Endodermal cell (in vitro differentiated cells): ENCODE measurements around the gene CXXC5. TPM values are rescaled to one million over a fixed set of nuclear protein-coding genes. Genes with fewer than 3 reads are reported as not detected.

ENCODE experiments used
- DNase-seq: peaks from one replicate; pipeline ENCODE4 v3.0.0-alpha.2; 2017
- H3K27ac ChIP-seq: 2 replicates; pipeline ENCODE4 v1.5.1; 2013; ENCODE audit warnings: mild to moderate bottlenecking, low read depth, low read length, moderate library complexity
- H3K27me3 ChIP-seq: 2 replicates; pipeline ENCODE4 v1.6.1; 2013; ENCODE audit warnings: mild to moderate bottlenecking, low read length, moderate library complexity; ENCODE audit not compliant: insufficient read depth, control insufficient read depth, poor library complexity, severe bottlenecking
- H3K36me3 ChIP-seq: 2 replicates; pipeline ENCODE4 v1.7.0; 2013; ENCODE audit warnings: mild to moderate bottlenecking, low read length, moderate library complexity; ENCODE audit not compliant: control insufficient read depth, insufficient read depth
- H3K4me1 ChIP-seq: one replicate; pipeline ENCODE4 v1.7.0; 2013; ENCODE audit warnings: low read length; ENCODE audit not compliant: control insufficient read depth, insufficient read depth
- H3K4me3 ChIP-seq: 2 replicates; pipeline ENCODE4 v1.5.1; 2013; ENCODE audit warnings: mild to moderate bottlenecking, low read length, moderate library complexity
- H3K9ac ChIP-seq: 2 replicates; pipeline ENCODE4 v1.6.1; 2013; ENCODE audit warnings: mild to moderate bottlenecking, low read length, moderate library complexity; ENCODE audit not compliant: poor library complexity, severe bottlenecking; ENCODE audit errors: extremely low read depth
- H3K9me3 ChIP-seq: 2 replicates; pipeline ENCODE4 v1.6.1; 2013; ENCODE audit warnings: mild to moderate bottlenecking, low read length, moderate library complexity; ENCODE audit not compliant: control insufficient read depth
- H3K27ac Mint-ChIP-seq: 2 replicates; pipeline ENCODE4 v1.8.0; 2020; ENCODE audit warnings: mixed read lengths
- H3K27me3 Mint-ChIP-seq: 2 replicates; pipeline ENCODE4 v1.8.0; 2021; ENCODE audit warnings: mild to moderate bottlenecking, mixed read lengths; ENCODE audit not compliant: insufficient read depth
- H3K36me3 Mint-ChIP-seq: 2 replicates; pipeline ENCODE4 v1.8.0; 2020; ENCODE audit warnings: low read depth, mixed read lengths
- H3K4me1 Mint-ChIP-seq: 2 replicates; pipeline ENCODE4 v1.8.0; 2020; ENCODE audit warnings: mixed read lengths
- H3K4me3 Mint-ChIP-seq: 2 replicates; pipeline ENCODE4 v1.8.0; 2020; ENCODE audit warnings: mild to moderate bottlenecking, moderate library complexity, mixed read lengths
- H3K9me3 Mint-ChIP-seq: 2 replicates; pipeline ENCODE4 v1.8.0; 2020; ENCODE audit warnings: mild to moderate bottlenecking, mixed read lengths
- CTCF ChIP-seq: fragments of 200-600 bp; sonication (generic); conservative IDR thresholded peaks from 2 replicates; pipeline ENCODE4 v1.5.0; 2021; ENCODE audit warnings: antibody characterized with exemption, mild to moderate bottlenecking
- WGBS, 2 experiments: methylation state at CpG; one replicate each; pipeline versions ENCODE4 v1.1.5 to v1.1.7; 2013; ENCODE audit warnings: missing lambda C conversion rate in 2 of 2, mixed read lengths in 1 of 2; ENCODE audit not compliant: insufficient coverage in 1 of 2, insufficient read length in 1 of 2; 5-methylcytosine and 5-hydroxymethylcytosine counted together
- total RNA-seq, 2 donors: library from RNA; stranded (reverse); fragmentation: NEBNext Ultra II Directional in 1 of 2; extraction: Animal tissue kit (Norgen Biotek cat#: 25700) in 1 of 2; gene quantifications; 2 replicates in 1 of 2; 3 replicates in 1 of 2; pipeline ENCODE4 v1.2.1, GENCODE V29; 2021

CXXC5 gene
- total RNA-seq, 2 donors from 2014 or later: 50.5 to 67.9 TPM

- Mint-ChIP-seq H3K27ac (peak overlapping the region; percentile 95), H3K27me3 (no peaks in the 10 kb centered on the region), H3K36me3 (no peaks in the 10 kb centered on the region), H3K4me3 (peak overlapping the region; percentile 98), H3K9me3 (no peaks in the 10 kb centered on the region), H3K4me1 (peaks cover 45% of the 10 kb centered on the region)
- peak overlapping the region; percentile 70 for H3K4me3 ChIP-seq
- no peaks in the 10 kb centered on the region for H3K9me3 ChIP-seq
- TF ChIP-seq CTCF: no peak
- H3K27ac ChIP-seq: peak overlapping the region; percentile 81
- no peaks in the 10 kb centered on the region for H3K36me3 ChIP-seq
- peaks cover 5% of the 10 kb centered on the region for H3K27me3 ChIP-seq
- H3K9ac ChIP-seq: no peak overlapping the region
- H3K4me1 ChIP-seq: peaks cover 24% of the 10 kb centered on the region
- DNase-seq: peak; percentile 93
- 27 to 34% methylated on average over 5 to 9 of the region's 23 CpGs for WGBS, 2 experiments
These were observed 4.0 kb downstream of the CXXC5 start for GRCh38 chr5:139651853-139652787.

DNA sequence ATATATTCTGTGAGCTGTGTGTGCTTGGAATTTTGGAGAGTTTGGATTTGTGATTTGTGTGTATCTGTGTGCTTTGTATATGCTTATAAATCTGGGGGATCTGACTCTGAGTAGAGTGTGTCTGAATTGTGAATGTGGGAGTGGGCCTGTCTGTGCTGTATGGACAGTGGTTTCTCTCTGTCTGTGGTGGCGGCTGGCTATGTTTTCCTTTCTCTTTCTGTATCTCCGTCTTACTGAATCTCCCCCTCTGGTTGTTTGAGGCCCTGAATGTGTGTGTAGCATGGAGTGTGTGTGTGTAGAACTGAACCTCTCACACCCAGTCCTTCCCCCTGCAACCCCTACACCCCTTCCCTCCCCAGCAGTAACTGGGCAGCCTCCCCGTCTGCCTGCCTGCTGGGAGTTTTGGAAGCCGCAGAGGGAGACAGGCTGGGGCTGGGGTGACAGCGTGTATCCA lies 4.7 kb downstream of the CXXC5 start:
- no peaks in the 10 kb centered on the region for H3K36me3 ChIP-seq
- H3K4me3 ChIP-seq: no peak overlapping the region
- TF ChIP-seq CTCF: no peak
- H3K27ac Mint-ChIP-seq: peak overlapping the region; percentile 17
- no peak overlapping the region for H3K9ac ChIP-seq
- H3K4me3 Mint-ChIP-seq: peak overlapping the region; percentile 18
- H3K27ac ChIP-seq: peak overlapping the region; percentile 81
- H3K4me1 Mint-ChIP-seq: peaks cover 48% of the 10 kb centered on the region
- no peaks in the 10 kb centered on the region for H3K27me3 ChIP-seq
- H3K27me3 Mint-ChIP-seq: no peaks in the 10 kb centered on the region
- H3K36me3 Mint-ChIP-seq: peaks cover 4% of the 10 kb centered on the region
- no peaks in the 10 kb centered on the region for H3K9me3 Mint-ChIP-seq
- no peaks in the 10 kb centered on the region for H3K9me3 ChIP-seq
- WGBS, 2 experiments: 84% methylated on average over 4 of the region's 5 CpGs; no CpG with 5 or more reads in 1 of the 2 experiments
- no peak for DNase-seq
- peaks cover 25% of the 10 kb centered on the region for H3K4me1 ChIP-seq

- Mint-ChIP-seq H3K36me3 (peaks cover 4% of the 10 kb centered on the region), H3K9me3 (no peaks in the 10 kb centered on the region), H3K4me3 (peak overlapping the region; percentile 18), H3K4me1 (peaks cover 54% of the 10 kb centered on the region), H3K27me3 (no peaks in the 10 kb centered on the region), H3K27ac (peak overlapping the region; percentile 17)
- no peaks in the 10 kb centered on the region for H3K9me3 ChIP-seq
- no peak overlapping the region for H3K9ac ChIP-seq
- DNase-seq: peak; percentile 70
- 62% methylated on average over 5 of the region's 5 CpGs; no CpG with 5 or more reads in 1 of the 2 experiments for WGBS, 2 experiments
- no peak for TF ChIP-seq CTCF
- no peak overlapping the region for H3K27ac ChIP-seq
- no peaks in the 10 kb centered on the region for H3K36me3 ChIP-seq
- no peaks in the 10 kb centered on the region for H3K27me3 ChIP-seq
- H3K4me1 ChIP-seq: peaks cover 32% of the 10 kb centered on the region
- H3K4me3 ChIP-seq: no peak overlapping the region
These were observed 5.5 kb downstream of the CXXC5 start for GRCh38 chr5:139653616-139654015.
